ENCODE measurements around the gene EMILIN2. TPM values are rescaled to one million over a fixed set of nuclear protein-coding genes. Genes with fewer than 3 reads are reported as not detected.
A peak's percentile ranks its signal among the peaks of the same experiment; 100 is the strongest.

Gene EMILIN2
- total and polyA plus RNA-seq, 2 donors from 2014 or later: 4.3 to 24.0 TPM

DNA sequence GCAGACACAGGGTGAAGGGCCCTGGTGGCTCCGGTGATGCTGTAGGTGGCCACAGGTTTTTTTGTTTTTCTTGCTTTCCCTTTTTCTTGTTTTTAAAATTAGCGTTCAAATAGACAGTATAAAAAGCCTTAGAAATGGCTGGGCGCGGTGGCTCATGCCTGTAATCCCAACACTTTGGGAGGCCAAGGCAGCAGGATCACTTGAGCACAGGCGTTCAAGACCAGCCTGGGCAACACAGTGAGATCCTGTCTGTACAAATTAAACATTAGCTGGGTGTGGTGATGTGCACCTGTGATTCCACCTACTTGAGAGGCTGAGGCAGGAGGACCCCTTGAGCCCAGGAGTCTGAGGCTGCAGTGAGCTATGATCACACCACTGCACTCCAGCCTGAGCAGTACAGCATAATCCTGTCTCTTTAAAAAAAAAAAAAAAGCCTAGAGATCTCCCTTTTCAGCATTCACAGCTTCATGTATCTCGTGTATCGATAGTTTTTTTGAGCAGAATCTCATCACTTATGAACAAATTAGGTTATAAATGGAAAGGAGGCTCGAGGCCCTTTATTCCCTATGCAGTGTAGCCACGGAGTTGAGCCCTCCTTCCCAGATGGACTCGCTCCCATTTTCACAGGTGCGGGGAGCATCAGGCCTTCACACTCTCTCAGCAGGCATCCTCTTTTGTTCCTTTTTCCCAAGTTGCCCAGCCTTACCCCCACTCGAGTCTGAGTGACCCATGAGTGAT is 50.8 kb downstream of the EMILIN2 start:
- FAIRE-seq (no peak), DNase-seq (peak in 1 of 5 donors; percentile 7)
- H3K27me3 ChIP-seq (ENCODE audit: control insufficient read depth, insufficient read depth, low read length): no peaks in the 10 kb centered on the region
- no peaks in the 10 kb centered on the region for H3K9me3 ChIP-seq (ENCODE audit: control insufficient read depth in 2 of 3, insufficient read depth in 1 of 3, low read length in 3 of 3)
- H3K4me3 ChIP-seq (ENCODE audit: low read length in 3 of 3): no peak overlapping the region
- H3K4me1 ChIP-seq (ENCODE audit: control insufficient read depth in 2 of 3, insufficient read depth in 2 of 3, low read depth in 1 of 3, low read length in 3 of 3): no peaks in the 10 kb centered on the region
- no peak overlapping the region for H3K9ac ChIP-seq (ENCODE audit: low read length in 3 of 3)
- H3K27ac ChIP-seq (ENCODE audit: low read depth in 2 of 2, low read length in 2 of 2): no peak overlapping the region
- TF ChIP-seq, protein P1, sequence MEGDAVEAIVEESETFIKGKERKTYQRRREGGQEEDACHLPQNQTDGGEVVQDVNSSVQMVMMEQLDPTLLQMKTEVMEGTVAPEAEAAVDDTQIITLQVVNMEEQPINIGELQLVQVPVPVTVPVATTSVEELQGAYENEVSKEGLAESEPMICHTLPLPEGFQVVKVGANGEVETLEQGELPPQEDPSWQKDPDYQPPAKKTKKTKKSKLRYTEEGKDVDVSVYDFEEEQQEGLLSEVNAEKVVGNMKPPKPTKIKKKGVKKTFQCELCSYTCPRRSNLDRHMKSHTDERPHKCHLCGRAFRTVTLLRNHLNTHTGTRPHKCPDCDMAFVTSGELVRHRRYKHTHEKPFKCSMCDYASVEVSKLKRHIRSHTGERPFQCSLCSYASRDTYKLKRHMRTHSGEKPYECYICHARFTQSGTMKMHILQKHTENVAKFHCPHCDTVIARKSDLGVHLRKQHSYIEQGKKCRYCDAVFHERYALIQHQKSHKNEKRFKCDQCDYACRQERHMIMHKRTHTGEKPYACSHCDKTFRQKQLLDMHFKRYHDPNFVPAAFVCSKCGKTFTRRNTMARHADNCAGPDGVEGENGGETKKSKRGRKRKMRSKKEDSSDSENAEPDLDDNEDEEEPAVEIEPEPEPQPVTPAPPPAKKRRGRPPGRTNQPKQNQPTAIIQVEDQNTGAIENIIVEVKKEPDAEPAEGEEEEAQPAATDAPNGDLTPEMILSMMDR (IDR thresholded peaks at IDR 0.05; ENCODE audit: borderline replicate concordance, extremely low read depth, insufficient read depth): no peak
- H3K36me3 ChIP-seq (ENCODE audit: control insufficient read depth in 2 of 3, insufficient read depth in 3 of 3, low read length in 3 of 3): no peaks in the 10 kb centered on the region
- intact Hi-C loops (cut with DNase I): no loop called here

DNA sequence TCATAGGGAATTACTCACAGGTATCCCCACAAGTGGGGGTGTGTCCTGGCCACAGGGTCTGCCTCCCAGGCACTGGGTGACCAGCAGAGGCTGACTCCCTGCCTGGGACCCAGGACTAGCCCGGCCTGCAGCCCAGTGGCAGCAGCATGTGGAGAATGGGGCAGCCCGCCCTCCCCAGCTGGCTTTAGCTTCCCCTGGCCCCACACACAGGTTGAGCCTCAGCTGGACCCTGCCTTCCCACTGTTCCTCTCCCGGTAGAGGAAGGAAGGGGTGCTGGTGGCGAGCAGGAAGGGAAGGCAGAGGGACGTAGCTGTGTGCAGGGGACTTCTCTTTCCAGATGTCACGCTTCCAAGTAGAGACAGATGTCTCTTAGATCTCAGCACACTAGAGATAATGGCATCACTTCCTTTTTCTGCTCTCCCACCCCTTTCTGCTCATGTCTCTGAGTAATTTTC is 51.4 kb downstream of the EMILIN2 start:
- no peaks in the 10 kb centered on the region for H3K36me3 ChIP-seq (ENCODE audit: control insufficient read depth in 2 of 3, insufficient read depth in 3 of 3, low read length in 3 of 3)
- intact Hi-C loops (cut with DNase I): no loop called here
- H3K4me1 ChIP-seq (ENCODE audit: control insufficient read depth in 2 of 3, insufficient read depth in 2 of 3, low read depth in 1 of 3, low read length in 3 of 3): no peaks in the 10 kb centered on the region
- FAIRE-seq (no peak), DNase-seq (peak in 3 of 5 donors; percentile 39 to 68 (median 65))
- TF ChIP-seq, protein P1 (IDR thresholded peaks at IDR 0.05; ENCODE audit: borderline replicate concordance, extremely low read depth, insufficient read depth): no peak
- no peak overlapping the region for H3K4me3 ChIP-seq (ENCODE audit: low read length in 3 of 3)
- no peak overlapping the region for H3K27ac ChIP-seq (ENCODE audit: low read depth in 2 of 2, low read length in 2 of 2)
- no peak overlapping the region for H3K9ac ChIP-seq (ENCODE audit: low read length in 3 of 3)
- no peaks in the 10 kb centered on the region for H3K27me3 ChIP-seq (ENCODE audit: control insufficient read depth, insufficient read depth, low read length)
- no peaks in the 10 kb centered on the region for H3K9me3 ChIP-seq (ENCODE audit: control insufficient read depth in 2 of 3, insufficient read depth in 1 of 3, low read length in 3 of 3)

DNA sequence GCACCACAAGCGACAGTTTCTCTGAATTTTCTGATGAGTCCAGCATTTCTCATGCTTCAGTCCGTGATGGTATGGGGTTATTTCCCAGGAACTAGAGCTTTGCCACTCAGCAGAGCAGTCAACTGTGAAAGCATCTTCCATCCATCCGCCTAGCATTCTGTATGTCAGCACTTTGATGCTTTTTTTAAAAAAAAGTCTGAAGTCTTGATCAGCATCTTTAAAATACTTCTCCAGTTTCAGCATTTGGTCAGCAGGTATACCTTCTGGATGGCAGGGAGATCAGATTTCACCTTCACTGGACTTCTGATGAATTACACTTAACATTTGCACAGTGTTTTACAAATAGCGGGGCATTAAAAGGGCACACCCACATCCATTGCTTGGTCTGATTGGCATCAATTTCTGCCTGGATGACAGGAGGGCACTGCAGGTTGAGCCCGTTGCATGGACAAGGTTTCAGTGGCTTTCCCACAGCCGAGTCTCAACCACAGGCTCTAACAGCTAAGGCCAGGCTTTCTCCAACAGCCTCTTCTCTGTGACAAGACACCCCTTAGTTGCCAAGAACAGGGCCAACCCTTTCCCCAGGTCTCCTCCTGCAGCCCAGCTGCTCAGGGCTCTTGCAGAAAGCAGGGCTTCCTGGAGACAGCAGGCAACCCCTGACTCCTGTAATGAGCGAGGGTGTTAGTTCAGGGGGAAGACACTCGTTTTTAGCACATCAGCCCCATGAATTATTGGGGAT is 54.0 kb downstream of the EMILIN2 start:
- no peak overlapping the region for H3K9ac ChIP-seq (ENCODE audit: low read length in 3 of 3)
- FAIRE-seq: no peak
- H3K9me3 ChIP-seq (ENCODE audit: control insufficient read depth in 2 of 3, insufficient read depth in 1 of 3, low read length in 3 of 3): no peaks in the 10 kb centered on the region
- no peak overlapping the region for H3K27ac ChIP-seq (ENCODE audit: low read depth in 2 of 2, low read length in 2 of 2)
- no peaks in the 10 kb centered on the region for H3K4me1 ChIP-seq (ENCODE audit: control insufficient read depth in 2 of 3, insufficient read depth in 2 of 3, low read depth in 1 of 3, low read length in 3 of 3)
- no peak overlapping the region for H3K4me3 ChIP-seq (ENCODE audit: low read length in 3 of 3)
- H3K27me3 ChIP-seq (ENCODE audit: control insufficient read depth, insufficient read depth, low read length): no peaks in the 10 kb centered on the region
- H3K36me3 ChIP-seq (ENCODE audit: control insufficient read depth in 2 of 3, insufficient read depth in 3 of 3, low read length in 3 of 3): no peaks in the 10 kb centered on the region
- TF ChIP-seq, protein P1 (IDR thresholded peaks at IDR 0.05; ENCODE audit: borderline replicate concordance, extremely low read depth, insufficient read depth): no peak
- peak in 4 of 5 donors; percentile 47 to 75 (median 60) for DNase-seq
- intact Hi-C loops (cut with DNase I): no loop called here
